SK-N-MC (cell line): Measurements from ENCODE around the gene IQCN.

Source experiments
- EZH2 ChIP-seq: fragments of 200-600 bp; sonication (generic); IDR thresholded peaks from one replicate; pipeline ENCODE4 v1.6.1; 2017; ENCODE audit warnings: antibody characterized with exemption
- FOXP2 ChIP-seq: optimal IDR thresholded peaks from 2 replicates; pipeline ENCODE3; 2011; ENCODE audit warnings: mild to moderate bottlenecking, moderate library complexity; ENCODE audit not compliant: insufficient read depth; ENCODE audit errors: extremely low read length, control extremely low read depth
- POLR2AphosphoS5 ChIP-seq: IDR thresholded peaks from 2 replicates; pipeline ENCODE4 v1.6.1; 2012; ENCODE audit warnings: mild to moderate bottlenecking, low read depth, low read length, borderline replicate concordance

DNA sequence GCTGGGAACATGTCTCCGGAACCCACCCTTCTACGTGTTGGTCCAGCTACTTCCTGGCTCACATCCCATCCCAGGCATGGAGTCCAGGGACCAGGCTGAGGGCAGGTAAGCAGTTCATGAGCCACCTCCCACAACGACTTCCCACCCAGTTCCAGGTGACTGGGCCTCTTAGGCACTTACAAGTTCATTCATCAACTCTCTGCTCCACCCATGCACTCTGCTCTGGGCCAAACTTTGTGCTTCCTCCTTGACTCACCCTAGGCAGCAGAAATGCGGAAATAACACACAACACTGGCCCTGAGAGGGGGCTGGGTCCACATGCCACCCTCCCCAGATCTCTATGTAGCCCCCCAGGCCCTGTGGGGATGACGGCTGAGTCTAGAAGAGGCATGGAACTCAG, 20.5 kb downstream of the IQCN start:
- no peak for TF ChIP-seq EZH2
- no peak for TF ChIP-seq POLR2AphosphoS5
- TF ChIP-seq FOXP2, result no peak
